GM23338 (cell line): ENCODE results near the gene SPINT3. TPM values are rescaled to one million over a fixed set of nuclear protein-coding genes. Genes with fewer than 3 reads are reported as not detected.

Experiments
- ATAC-seq: fragments of 200-7000 bp; cut with Tn5 transposase; 3 replicates; pipeline ENCODE4 v1.9.1; 2020
- DNase-seq: peaks from one replicate; pipeline ENCODE4 v3.0.0-alpha.2; 2015; ENCODE audit warnings: low spot score
- H2AFZ ChIP-seq: fragments of 200-600 bp; sonication (generic); 2 replicates; pipeline ENCODE4 v1.8.0; 2016; ENCODE audit warnings: antibody characterized with exemption, mild to moderate bottlenecking, moderate library complexity
- H3F3A ChIP-seq: fragments of 200-600 bp; sonication (generic); replicated peaks from 2 replicates; pipeline ENCODE4 v1.8.0; 2017; ENCODE audit warnings: antibody characterized with exemption, mixed run types, low read depth
- H3K27ac ChIP-seq: fragments of 200-600 bp; sonication (generic); 2 replicates; pipeline ENCODE4 v1.6.1; 2016; ENCODE audit warnings: low read depth
- H3K27me3 ChIP-seq: fragments of 200-600 bp; sonication (generic); 2 replicates; pipeline ENCODE4 v1.8.0; 2016; ENCODE audit warnings: mild to moderate bottlenecking, mixed run types, moderate library complexity; ENCODE audit not compliant: insufficient read depth
- H3K36me3 ChIP-seq: fragments of 200-600 bp; sonication (generic); 2 replicates; pipeline ENCODE4 v1.8.0; 2016; ENCODE audit warnings: mild to moderate bottlenecking; ENCODE audit not compliant: insufficient read depth
- H3K4me1 ChIP-seq: fragments of 200-600 bp; sonication (generic); 2 replicates; pipeline ENCODE4 v1.8.0; 2016; ENCODE audit warnings: mild to moderate bottlenecking, moderate library complexity; ENCODE audit not compliant: insufficient read depth
- H3K4me2 ChIP-seq: fragments of 200-600 bp; sonication (generic); 2 replicates; pipeline ENCODE4 v1.7.1; 2017; ENCODE audit warnings: mixed run types
- H3K4me3 ChIP-seq: fragments of 200-600 bp; sonication (generic); 2 replicates; pipeline ENCODE4 v1.6.1; 2016; ENCODE audit warnings: mixed run types
- H3K79me2 ChIP-seq: fragments of 200-600 bp; sonication (generic); replicated peaks from 2 replicates; pipeline ENCODE4 v1.8.0; 2017; ENCODE audit warnings: mild to moderate bottlenecking; ENCODE audit not compliant: insufficient read depth
- H3K9me2 ChIP-seq: fragments of 200-600 bp; sonication (generic); 2 replicates; pipeline ENCODE4 v1.8.0; 2017; ENCODE audit not compliant: insufficient read depth
- H4K20me1 ChIP-seq: fragments of 200-600 bp; sonication (generic); replicated peaks from 2 replicates; pipeline ENCODE4 v1.8.0; 2017; ENCODE audit warnings: mild to moderate bottlenecking; ENCODE audit not compliant: insufficient read depth
- H3K27ac Mint-ChIP-seq: 2 replicates; pipeline ENCODE4 v1.8.0; 2020; ENCODE audit warnings: inconsistent platforms, mild to moderate bottlenecking, moderate library complexity, mixed read lengths
- H3K27me3 Mint-ChIP-seq: 3 replicates; pipeline ENCODE4 v1.8.0; 2022; ENCODE audit warnings: low read depth, mild to moderate bottlenecking, moderate library complexity, mixed read lengths, inconsistent platforms; ENCODE audit not compliant: insufficient read depth, poor library complexity
- H3K36me3 Mint-ChIP-seq: 3 replicates; pipeline ENCODE4 v1.8.0; 2021; ENCODE audit warnings: low read depth, mild to moderate bottlenecking, inconsistent platforms, moderate library complexity, mixed read lengths
- H3K4me1 Mint-ChIP-seq: 3 replicates; pipeline ENCODE4 v1.8.0; 2020; ENCODE audit warnings: mild to moderate bottlenecking, inconsistent platforms, mixed read lengths
- H3K4me3 Mint-ChIP-seq: 3 replicates; pipeline ENCODE4 v1.8.0; 2021; ENCODE audit warnings: moderate library complexity, mild to moderate bottlenecking, inconsistent platforms, mixed read lengths
- H3K9me3 Mint-ChIP-seq: 3 replicates; pipeline ENCODE4 v1.8.0; 2020; ENCODE audit warnings: moderate library complexity, mild to moderate bottlenecking, inconsistent platforms, mixed read lengths
- CREB1 ChIP-seq: fragments of 250-450 bp; sonication (Bioruptor Pico); IDR thresholded peaks from 2 replicates; pipeline ENCODE4 v1.5.0; 2020; ENCODE audit warnings: low read depth, mild to moderate bottlenecking, moderate library complexity
- CTCF ChIP-seq, 2 experiments: fragments of 200-600 bp in 1 of 2; sonication (generic) in 1 of 2; conservative IDR thresholded peaks; 2 replicates each; pipeline versions ENCODE4 v1.5.1 to v1.6.1; 2016 to 2017; ENCODE audit warnings: antibody characterized with exemption in 2 of 2, low read depth in 2 of 2, mild to moderate bottlenecking in 2 of 2, moderate library complexity in 1 of 2
- ETS1 ChIP-seq: IDR thresholded peaks from 2 replicates; pipeline ENCODE4 v1.6.1; 2016; ENCODE audit warnings: antibody characterized with exemption
- EZH2 ChIP-seq: fragments of 200-600 bp; sonication (generic); IDR thresholded peaks from one replicate; pipeline ENCODE4 v1.8.0; 2017; ENCODE audit warnings: antibody characterized with exemption, mild to moderate bottlenecking, low read depth; ENCODE audit not compliant: unreplicated experiment
- EZH2phosphoT487 ChIP-seq: fragments of 200-600 bp; sonication (generic); IDR thresholded peaks from one replicate; pipeline ENCODE4 v1.8.1; 2018; ENCODE audit warnings: antibody characterized with exemption; ENCODE audit not compliant: unreplicated experiment
- NANOG ChIP-seq: IDR thresholded peaks from 2 replicates; pipeline ENCODE4 v1.6.1; 2016; ENCODE audit warnings: antibody characterized with exemption, borderline replicate concordance
- ZNF331 ChIP-seq: fragments of 250-450 bp; sonication (Bioruptor Pico); IDR thresholded peaks from 2 replicates; pipeline ENCODE4 v1.5.0; 2020; ENCODE audit warnings: low read depth, mild to moderate bottlenecking, moderate library complexity
- ZNF462 ChIP-seq: fragments of 250-450 bp; sonication (Bioruptor Pico); IDR thresholded peaks from 2 replicates; pipeline ENCODE4 v1.5.0; 2020; ENCODE audit warnings: mild to moderate bottlenecking, moderate library complexity
- polyA plus RNA-seq: library from polyadenylated mRNA; unstranded; fragments of >200 nt; fragmentation: Nextera tagmentation; extraction: Ambion mirVana; gene quantifications from 2 replicates; pipeline ENCODE4 v1.2.1, GENCODE V29; 2016
- total RNA-seq: library from RNA; depleted of rRNA; stranded (reverse); fragments of >200 nt; shearing (Covaris generic); gene quantifications from 2 replicates; pipeline ENCODE4 v1.2.3, GENCODE V29; 2014

The SPINT3 gene
- total and polyA plus RNA-seq, 2 experiments from 2014 or later = not detected

GRCh38 chr20:45527294-45527693 is 11.9 kb upstream of the SPINT3 start (continued):
- TF ChIP-seq ZNF462 (CRISPR knock-in tag) = no peak
- no peak for TF ChIP-seq ZNF331
- no peak for TF ChIP-seq CTCF (conservative IDR thresholded peaks at IDR 0.05; ENCODE audit: low read depth in 2 of 2)

GRCh38 chr20:45523821-45524220 is 8.4 kb upstream of the SPINT3 start:
- Mint-ChIP-seq H3K27ac (no peak overlapping the region), H3K4me3 (no peak overlapping the region), H3K27me3 (peaks cover 2% of the 10 kb centered on the region), H3K4me1 (no peaks in the 10 kb centered on the region), H3K9me3 (no peaks in the 10 kb centered on the region), H3K36me3 (no peaks in the 10 kb centered on the region)
- H3K27me3 ChIP-seq = no peaks in the 10 kb centered on the region
- H4K20me1 ChIP-seq = no peaks in the 10 kb centered on the region
- H3K27ac ChIP-seq = no peak overlapping the region
- H3F3A ChIP-seq = no peaks in the 10 kb centered on the region
- H3K36me3 ChIP-seq = no peaks in the 10 kb centered on the region
- no peaks in the 10 kb centered on the region for H3K79me2 ChIP-seq
- no peak for ATAC-seq
- no peak overlapping the region for H2AFZ ChIP-seq
- H3K4me3 ChIP-seq = no peak overlapping the region
- H3K4me2 ChIP-seq = no peak overlapping the region
- no peak for DNase-seq
- no peaks in the 10 kb centered on the region for H3K9me2 ChIP-seq
- H3K4me1 ChIP-seq = no peaks in the 10 kb centered on the region
- TF ChIP-seq NANOG (no peak), EZH2phosphoT487 (no peak), CTCF (conservative IDR thresholded peaks at IDR 0.05; ENCODE audit: low read depth in 2 of 2) (no peak), ETS1 (no peak), CREB1 (no peak), EZH2 (no peak), ZNF331 (no peak)
